GM10847 (cell line): Measurements from ENCODE around the gene TDRD6.

Experiments used
- POLR2A ChIP-seq: IDR thresholded peaks from 2 replicates; pipeline ENCODE4 v1.6.1; 2011; ENCODE audit not compliant: insufficient read length; ENCODE audit errors: extremely low read depth

The TDRD6 gene

DNA sequence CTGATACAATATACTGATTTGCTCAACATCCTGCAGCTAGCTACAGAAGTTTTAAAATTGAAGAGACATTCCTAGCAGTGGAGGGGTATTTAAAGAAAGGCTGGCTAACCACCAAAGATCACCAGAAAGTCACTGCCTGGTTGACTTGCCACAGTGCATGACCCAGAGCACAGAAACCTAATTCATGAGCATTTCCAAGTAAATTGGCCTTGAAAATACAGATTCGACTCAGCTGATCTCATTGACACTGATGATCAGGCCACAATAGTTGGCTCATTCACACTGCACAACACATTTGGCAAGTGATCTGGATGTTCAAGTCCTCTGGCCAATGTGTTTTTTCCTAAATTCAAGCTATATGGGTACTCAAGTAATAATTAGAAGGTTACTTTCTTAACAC lies 13.3 kb upstream of the TDRD6 start:
- TF ChIP-seq POLR2A, result no peak

DNA sequence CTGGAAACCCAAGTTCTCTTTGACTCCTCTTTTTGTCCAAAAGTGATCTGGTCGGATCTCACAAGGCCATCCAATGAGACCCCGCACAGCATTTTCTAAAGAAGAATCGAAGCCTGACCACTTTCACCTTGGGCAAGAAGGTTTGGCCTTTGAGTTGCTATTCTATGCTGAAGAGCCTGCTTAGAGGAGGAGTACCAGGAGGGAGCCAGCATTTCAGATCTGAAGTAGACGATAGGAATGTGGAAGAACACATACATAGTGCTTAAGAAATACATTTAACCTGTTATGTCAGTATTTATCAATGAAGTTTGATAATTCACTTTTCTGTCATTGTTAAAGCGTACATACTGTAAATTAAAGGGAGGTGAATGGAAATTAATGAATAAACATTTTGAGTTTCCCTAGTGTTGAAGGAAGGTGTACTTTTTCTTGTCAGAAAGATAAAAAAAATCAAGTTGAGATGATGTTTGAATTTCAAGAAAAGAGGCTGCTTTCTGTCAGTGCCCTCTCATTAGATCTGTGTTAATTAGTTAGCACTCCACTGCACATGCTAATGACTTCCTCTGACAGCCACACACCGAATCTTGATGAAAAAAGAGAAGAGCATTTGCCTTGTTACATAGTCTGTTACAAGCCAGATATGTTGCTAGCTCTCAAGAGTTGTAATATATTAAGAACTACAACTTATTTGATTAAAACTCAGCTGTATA lies 10.9 kb upstream of the TDRD6 start:
- TF ChIP-seq POLR2A, result no peak

DNA sequence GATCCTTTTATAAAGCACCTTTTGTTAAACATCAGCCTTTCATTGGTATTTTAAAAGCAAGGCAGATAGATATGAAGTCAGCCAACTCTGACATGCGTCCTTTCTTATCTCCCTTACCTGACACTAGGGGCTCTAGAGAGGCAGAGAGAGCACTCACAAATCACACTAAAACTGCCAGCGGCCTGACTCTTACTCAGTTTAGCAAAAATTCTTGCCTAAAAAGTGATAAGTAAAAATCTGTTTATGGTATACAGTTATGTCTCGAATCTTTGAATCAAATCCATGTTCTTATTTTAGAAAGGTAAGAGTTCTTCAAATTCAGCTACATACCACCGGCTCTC lies 10.4 kb upstream of the TDRD6 start:
- TF ChIP-seq POLR2A, result no peak

DNA sequence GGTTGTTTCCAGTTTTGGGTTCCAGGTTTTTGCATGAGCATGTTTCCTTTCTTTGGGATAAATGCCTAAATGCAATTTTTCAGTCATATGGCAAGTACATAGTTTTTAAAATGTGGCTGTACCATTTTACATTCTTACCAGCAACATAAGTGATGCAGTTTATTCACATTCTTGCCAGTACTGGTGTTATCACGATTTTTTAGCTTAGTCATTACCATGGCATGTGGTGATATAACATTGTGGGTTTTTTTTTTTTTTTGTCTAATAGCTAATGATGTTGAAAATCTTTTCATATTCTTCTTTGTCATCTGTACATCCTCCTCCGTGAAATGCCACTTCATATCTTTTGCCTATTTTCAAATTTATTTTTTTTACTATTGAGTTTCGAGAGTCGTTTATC lies 2.9 kb upstream of the TDRD6 start:
- no peak for TF ChIP-seq POLR2A

DNA sequence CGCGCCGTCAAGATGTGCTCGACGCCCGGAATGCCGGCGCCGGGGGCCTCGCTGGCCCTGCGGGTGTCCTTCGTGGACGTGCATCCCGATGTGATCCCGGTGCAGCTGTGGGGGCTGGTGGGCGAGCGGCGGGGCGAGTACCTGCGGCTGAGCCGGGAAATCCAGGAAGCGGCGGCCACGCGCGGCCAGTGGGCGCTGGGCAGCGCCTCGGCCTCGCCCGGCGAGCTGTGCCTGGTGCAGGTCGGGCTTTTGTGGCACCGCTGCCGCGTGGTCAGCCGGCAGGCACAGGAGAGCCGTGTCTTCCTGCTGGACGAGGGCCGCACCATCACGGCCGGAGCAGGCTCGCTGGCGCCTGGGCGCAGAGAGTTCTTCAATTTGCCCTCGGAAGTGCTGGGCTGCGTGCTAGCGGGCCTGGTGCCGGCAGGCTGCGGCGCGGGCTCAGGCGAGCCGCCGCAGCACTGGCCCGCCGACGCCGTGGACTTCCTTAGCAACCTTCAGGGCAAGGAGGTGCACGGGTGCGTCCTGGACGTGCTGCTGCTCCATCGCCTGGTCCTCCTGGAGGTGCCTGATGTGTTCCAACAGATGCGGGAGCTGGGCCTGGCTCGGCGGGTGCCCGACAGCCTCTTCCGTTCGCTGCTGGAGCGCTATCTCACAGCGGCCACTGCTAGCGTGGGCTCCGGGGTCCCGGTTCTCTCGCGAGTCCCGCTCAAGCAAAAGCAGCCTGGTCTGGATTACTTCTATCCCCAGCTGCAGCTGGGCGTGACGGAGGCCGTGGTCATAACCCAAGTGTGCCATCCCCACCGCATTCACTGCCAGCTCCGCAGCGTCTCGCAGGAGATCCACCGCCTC lies 656 bp downstream of the TDRD6 start:
- TF ChIP-seq POLR2A, result no peak

DNA sequence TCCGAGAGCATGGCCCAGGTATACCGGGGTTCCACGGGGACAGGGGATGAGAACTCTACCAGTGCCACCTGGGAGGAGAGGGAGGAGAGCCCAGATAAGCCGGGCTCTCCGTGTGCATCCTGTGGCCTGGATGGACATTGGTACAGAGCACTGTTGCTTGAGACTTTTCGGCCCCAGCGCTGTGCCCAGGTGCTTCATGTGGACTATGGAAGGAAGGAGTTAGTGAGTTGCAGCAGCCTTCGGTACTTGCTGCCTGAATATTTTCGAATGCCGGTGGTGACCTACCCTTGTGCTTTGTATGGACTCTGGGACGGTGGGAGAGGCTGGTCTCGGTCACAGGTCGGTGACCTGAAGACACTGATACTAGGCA lies 1.3 kb downstream of the TDRD6 start:
- no peak for TF ChIP-seq POLR2A

DNA sequence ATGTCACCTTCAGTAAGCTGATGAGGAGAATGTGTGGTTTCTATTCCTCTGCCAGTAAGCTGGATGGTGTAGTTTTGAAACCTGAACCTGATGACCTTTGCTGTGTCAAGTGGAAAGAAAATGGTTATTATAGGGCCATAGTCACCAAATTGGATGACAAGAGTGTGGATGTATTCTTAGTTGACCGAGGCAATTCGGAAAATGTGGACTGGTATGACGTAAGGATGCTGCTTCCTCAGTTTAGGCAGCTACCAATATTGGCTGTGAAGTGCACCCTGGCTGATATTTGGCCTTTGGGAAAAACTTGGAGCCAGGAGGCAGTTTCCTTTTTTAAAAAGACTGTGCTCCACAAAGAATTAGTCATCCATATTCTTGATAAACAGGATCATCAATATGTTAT lies 2.0 kb downstream of the TDRD6 start:
- TF ChIP-seq POLR2A, result no peak

DNA sequence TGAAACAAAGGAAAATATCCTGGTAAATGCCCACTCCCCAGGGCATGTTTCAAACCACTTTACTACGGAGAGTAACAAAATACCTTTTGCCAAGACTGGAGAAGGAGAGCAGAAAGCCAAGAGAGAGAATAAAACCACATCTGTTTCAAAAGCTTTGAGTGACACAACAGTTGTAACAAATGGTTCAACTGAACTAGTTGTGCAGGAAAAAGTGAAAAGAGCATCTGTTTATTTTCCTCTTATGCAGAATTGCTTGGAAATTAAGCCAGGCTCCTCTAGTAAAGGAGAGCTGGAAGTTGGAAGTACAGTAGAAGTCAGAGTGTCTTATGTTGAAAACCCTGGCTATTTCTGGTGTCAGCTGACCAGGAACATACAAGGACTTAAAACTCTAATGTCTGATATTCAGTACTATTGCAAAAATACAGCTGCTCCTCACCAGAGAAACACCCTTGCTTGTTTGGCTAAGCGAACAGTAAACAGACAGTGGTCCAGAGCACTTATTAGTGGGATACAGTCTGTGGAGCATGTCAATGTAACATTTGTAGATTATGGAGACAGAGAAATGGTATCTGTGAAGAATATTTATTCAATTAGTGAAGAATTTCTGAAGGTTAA lies 2.6 kb downstream of the TDRD6 start:
- TF ChIP-seq POLR2A, result no peak

DNA sequence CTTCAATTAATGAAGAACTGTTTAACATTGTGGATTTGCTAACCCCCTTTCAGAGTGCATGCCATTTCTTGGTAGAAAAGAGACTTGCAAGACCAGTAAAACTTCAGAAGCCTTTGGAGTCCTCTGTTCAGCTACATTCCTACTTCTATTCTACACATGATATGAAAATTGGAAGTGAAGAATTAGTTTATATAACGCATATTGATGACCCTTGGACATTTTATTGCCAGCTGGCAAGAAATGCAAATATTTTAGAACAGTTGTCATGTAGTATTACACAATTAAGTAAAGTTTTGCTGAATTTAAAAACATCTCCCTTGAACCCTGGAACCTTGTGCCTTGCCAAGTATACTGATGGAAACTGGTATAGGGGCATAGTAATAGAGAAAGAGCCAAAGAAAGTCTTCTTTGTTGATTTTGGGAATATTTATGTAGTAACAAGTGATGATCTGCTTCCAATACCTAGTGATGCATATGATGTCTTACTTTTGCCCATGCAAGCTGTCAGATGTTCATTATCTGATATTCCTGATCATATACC lies 3.3 kb downstream of the TDRD6 start:
- no peak for TF ChIP-seq POLR2A

DNA sequence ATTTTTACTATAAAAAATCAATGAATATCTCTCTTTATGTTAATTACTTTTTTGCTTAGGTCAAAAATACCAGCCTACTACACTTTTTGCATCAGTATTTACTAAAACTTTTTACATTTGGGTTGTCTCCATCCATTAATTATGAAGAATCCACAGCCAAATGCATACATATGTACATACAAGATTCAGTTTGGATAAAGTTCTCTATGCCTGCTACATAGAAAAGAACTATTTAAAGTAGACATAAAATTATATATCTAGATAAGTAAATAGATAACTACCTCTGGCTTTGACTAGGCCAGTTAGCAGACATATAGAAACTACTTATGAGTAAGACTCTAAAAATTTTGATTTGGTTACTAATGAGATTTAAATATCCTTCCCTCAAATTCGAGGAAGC lies 12.3 kb downstream of the TDRD6 start:
- TF ChIP-seq POLR2A, result no peak

DNA sequence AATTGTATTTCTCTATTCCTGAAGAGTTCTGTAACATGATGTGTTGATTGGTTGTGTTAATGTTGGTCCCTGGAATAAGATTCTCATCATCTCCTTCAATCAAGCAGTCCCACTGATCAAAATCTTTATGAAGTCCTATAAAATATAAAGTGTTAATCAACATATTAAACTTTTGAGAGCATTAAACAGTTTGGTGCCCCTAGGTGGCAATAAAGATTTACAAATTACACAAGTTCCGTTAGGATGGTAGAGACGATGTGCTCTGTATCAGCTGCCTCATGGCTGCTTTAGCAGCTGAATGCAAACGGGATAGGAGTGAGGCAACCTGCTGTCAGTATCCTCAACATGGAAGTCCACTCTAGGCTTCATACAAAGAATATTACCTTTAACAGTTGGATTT lies 16.9 kb downstream of the TDRD6 start:
- no peak for TF ChIP-seq POLR2A

DNA sequence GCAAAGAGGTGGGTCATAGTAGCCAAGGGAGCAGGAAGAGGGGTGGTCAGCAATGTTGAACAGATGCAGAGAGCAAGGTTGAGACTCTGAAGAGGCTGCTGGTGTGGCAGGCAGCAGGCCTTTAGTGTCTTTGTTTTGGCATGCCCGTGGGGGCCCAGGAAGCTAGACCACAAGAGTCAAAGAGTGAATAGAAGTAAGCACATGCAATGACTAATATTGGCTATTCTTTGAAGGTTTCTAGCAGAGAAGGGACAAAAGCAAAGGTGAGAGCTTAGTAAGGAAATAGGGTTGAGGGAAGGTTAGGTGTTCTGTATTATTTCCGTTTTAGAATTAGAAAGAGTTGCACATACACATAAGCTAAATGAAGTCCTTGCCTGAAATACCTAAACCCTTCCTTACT lies 18.8 kb downstream of the TDRD6 start:
- no peak for TF ChIP-seq POLR2A

DNA sequence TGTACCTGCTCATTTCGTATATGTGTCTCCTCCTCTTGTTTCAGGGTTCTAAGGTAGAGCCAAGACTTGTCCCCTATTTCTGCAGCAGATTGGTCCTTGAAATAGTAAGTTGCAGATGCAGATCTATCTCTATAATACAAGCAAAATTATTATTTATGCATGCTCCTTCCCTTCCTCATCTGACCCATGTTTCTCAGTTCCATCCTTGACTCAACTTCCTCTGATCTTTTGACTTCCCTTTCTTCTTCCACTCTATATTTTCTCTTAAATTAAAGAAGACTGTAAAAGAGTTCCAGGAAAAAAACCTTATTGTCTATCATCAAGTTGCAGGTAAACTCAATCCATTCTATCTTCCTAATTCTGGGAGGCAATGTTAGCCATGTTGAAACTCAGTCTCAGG lies 23.8 kb downstream of the TDRD6 start:
- TF ChIP-seq POLR2A, result no peak

DNA sequence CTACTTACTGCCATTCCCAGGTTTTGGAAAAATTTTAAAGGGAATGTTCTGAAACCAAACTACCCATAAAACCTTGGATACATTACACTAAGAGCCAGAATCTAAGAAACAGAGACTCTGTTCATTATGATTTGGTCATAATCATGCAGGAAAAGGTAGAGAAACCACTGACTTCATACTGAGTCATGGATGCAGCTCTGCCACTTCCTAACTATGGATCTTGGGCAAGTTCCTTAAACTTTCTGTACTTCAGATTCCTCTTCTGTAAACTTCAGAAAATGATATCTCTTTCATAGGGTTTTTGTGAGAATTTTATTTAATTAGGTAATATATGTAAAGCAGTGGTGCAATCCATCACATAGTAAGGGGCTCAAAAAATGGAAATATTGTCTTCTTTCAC lies 27.5 kb downstream of the TDRD6 start:
- TF ChIP-seq POLR2A, result no peak

DNA sequence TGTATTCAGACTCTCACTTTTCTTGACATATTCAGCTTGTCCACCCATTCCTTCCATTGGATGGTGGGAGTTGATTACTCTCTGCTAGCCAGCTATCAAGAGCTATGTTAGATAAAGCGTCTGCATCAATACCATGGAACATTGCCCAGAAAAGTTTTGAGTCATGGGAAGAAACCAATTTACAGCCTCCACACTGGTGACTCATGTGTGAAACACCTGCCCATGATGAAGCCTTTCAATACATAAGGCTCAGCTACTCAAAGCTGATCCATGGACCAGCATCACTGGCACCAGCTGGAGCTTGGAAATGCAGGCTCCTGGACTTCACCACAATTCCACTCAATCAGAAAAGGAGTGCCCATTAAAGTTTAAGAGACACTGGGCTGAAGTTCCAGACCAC lies 31.4 kb downstream of the TDRD6 start:
- no peak for TF ChIP-seq POLR2A

DNA sequence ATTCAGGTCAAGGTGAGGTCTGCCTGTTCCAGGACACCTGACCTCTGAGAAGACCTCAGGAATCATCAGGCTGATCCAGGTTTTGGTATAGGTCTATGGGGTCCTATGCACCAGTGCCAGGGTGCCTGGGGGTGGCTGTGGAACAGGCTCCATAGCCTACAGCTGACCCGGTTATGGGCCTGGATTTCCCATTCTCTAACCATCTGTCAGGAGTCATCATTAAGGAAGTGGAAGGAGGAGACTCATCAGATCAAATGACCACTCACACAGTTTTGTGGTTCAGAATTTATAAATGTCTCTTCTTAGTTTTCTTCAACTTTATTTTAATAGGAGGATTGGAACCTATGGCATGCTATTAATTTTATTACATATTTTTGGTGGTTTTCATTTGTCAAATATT lies 32.7 kb downstream of the TDRD6 start:
- no peak for TF ChIP-seq POLR2A
